GM19395 (cell line): ENCODE results near the gene RAC2.

ENCODE experiments used
- ATAC-seq: cut with Tn5 transposase; IDR thresholded peaks from one replicate; pipeline ENCODE4 v1.9.1; 2021; ENCODE audit warnings: mild to moderate bottlenecking, moderate library complexity; ENCODE audit not compliant: unreplicated experiment

RAC2 gene

GRCh38 chr22:37179126-37179470 is 65.0 kb downstream of the RAC2 start:
- no peak for ATAC-seq

DNA sequence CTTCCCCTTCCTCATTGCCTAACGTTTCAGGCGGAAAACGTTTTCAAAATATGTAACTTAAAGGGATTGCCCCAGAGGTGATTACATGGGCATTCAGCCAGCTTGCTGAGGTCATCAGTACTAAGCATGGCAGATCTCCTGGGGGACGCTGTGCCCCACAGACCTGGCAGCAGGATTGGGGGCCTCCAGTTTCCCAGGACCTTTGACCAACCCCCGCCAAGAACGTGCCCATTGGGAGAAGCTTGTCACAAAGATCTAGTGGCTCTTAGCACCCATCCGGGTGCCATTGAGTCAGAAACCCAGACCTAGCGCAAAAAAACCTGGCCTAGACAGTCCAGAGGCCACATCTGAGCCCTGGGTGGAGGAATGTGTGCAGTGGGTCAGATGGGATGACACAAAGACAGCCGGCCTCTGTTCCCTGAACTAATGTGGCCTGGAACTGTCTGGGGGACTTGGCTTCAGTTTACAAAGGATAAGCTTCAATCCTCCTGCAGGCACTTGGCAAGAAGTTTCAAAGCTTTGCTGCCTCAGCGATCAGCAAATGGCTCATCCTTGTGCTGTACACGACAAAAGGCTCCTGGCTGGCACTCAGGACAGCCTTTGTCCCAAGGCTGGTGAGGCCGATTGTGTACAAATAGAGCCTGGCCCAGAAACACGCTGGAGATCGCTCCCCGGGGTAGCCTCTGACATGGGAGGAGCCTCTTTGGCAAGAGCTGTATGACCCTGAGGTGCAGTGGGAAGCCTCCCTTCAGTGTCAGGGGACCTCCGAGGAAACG is 65.5 kb downstream of the RAC2 start:
- ATAC-seq, result no peak

- ATAC-seq, result no peak
Measured at GRCh38 chr22:37177755-37178154, 66.3 kb downstream of the RAC2 start.

DNA sequence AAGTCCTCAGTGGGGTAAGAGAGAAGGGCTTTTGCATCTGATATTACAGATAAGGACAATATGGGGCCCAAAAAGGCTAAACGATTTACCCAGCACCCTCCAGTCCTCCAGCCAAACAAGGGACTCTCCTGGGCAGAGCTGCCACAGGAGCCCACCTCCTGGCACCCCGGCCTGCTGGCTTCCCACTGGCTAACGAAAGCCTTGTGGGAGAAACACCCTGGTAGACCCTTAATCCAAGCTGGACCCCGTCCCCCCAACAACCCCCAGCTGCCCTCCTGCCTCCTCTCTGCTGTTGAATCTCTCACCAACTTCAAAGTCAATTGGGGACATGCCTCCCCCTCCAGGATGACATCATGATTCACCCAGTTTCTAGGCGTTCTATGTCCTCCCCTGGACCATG is 66.8 kb downstream of the RAC2 start:
- ATAC-seq, result no peak

DNA sequence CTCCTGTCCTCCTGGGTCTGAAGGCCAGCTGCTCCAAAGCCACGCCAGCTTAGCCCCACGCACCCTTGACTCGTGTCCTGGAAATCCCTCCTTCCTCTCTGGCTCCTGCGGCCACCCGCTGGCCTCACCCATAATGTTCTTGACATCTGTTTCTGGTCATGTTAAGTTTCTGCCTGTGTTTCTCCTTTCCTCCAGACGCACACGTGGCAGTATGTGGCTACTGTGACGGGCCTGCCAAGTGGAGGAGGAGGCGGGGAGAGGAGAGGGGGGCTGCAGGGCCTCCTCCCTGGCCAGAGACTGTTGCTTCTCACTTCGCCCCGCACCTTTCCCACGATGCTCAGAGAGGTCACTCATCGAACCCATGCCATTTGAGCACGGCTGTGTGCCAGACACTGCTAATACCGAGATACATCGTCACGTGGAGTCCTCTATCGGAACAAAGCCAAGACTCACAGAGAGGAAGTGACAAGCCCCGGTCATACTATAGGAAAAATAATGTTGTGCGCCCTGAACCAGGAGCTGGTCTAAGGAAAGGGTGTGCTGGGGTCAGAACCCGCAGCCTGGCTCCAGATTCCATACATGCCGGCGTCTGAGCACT is 67.5 kb downstream of the RAC2 start:
- no peak for ATAC-seq

GRCh38 chr22:37175414-37176281 is 68.4 kb downstream of the RAC2 start:
- no peak for ATAC-seq
